HepG2 (cell line): ENCODE measurements around the gene ROBO2. TPM values are rescaled to one million over a fixed set of nuclear protein-coding genes. Genes with fewer than 3 reads are reported as not detected.

Experiments used
- ATAC-seq: fragments of 200-7000 bp; cut with Tn5 transposase; 3 replicates; pipeline ENCODE4 v1.9.1; 2020; ENCODE audit warnings: mild to moderate bottlenecking, moderate library complexity
- BruUV-seq: library from RNA; stranded (reverse); fragments of 400-500 nt; replicated peaks from 2 replicates; lab custom pipeline; 2021; lab: Mats Ljungman, UMichigan
- CTCF ChIA-PET: fragments of 300-600 bp; formaldehyde crosslinking; extraction: SDS; loops from one replicate; lab custom pipeline; 2021; ENCODE audit warnings: low total read pairs, inconsistent platforms, low intra/inter-chr PET ratio; lab: Yijun Ruan, JAX
- POLR2A ChIA-PET: fragments of 350-600 bp; sonication (Branson Sonifier 250); formaldehyde crosslinking; loops from one replicate; lab custom pipeline; 2020; ENCODE audit warnings: antibody characterized with exemption, inconsistent platforms; lab: Yijun Ruan, JAX
- DNase-seq: peaks from one replicate; pipeline ENCODE4 v3.0.0-alpha.2; 2015; ENCODE audit warnings: low spot score
- FAIRE-seq: peaks from 3 replicates; lab custom pipeline; 2011; peaks lifted over from hg19 to GRCh38; lab: Jason Lieb, UNC
- H2AFZ ChIP-seq: one replicate; pipeline ENCODE4 v1.6.1; 2011; ENCODE audit warnings: low read length, inconsistent platforms
- H3K27ac ChIP-seq: fragments of 300-600 bp; 3 replicates; pipeline ENCODE4 v1.8.0; 2011; ENCODE audit warnings: mixed run types, mild to moderate bottlenecking, mixed read lengths, low read length, inconsistent platforms; ENCODE audit not compliant: insufficient read depth; ENCODE audit errors: extremely low read length
- H3K27me3 ChIP-seq, 2 experiments: fragments of 200-600 bp in 1 of 2; 2 replicates in 1 of 2; 3 replicates in 1 of 2; pipeline versions ENCODE4 v1.6.0 to v1.8.0; 2011; ENCODE audit warnings: low read length in 2 of 2, mild to moderate bottlenecking in 2 of 2, moderate library complexity in 2 of 2, inconsistent platforms in 1 of 2; ENCODE audit not compliant: insufficient read depth in 2 of 2, control insufficient read depth in 1 of 2
- H3K36me3 ChIP-seq, 2 experiments: fragments of 200-600 bp in 1 of 2; replicated peaks in 1 of 2; 2 replicates in 1 of 2; 3 replicates in 1 of 2; pipeline versions ENCODE4 v1.5.1 to v1.8.0; 2011; ENCODE audit warnings: low read length in 2 of 2, inconsistent platforms in 1 of 2; ENCODE audit not compliant: insufficient read depth in 2 of 2, control insufficient read depth in 1 of 2
- H3K4me1 ChIP-seq: 2 replicates; pipeline ENCODE4 v1.5.1; 2012; ENCODE audit warnings: low read length, inconsistent platforms; ENCODE audit not compliant: insufficient read depth
- H3K4me2 ChIP-seq: 2 replicates; pipeline ENCODE4 v1.6.0; 2011; ENCODE audit warnings: low read depth, low read length, inconsistent platforms
- H3K4me3 ChIP-seq, 3 experiments: fragments of 200-600 bp in 1 of 3; sonication (generic), shearing (Covaris generic) in 1 of 3; replicated peaks in 1 of 3; 2 replicates each; pipeline ENCODE4 v1.5.1; 2011 to 2016; ENCODE audit warnings: low read length in 3 of 3, inconsistent platforms in 2 of 3, low read depth in 2 of 3, mild to moderate bottlenecking in 2 of 3, control low read depth in 1 of 3, mixed read lengths in 1 of 3; ENCODE audit not compliant: insufficient read depth in 1 of 3
- H3K79me2 ChIP-seq: one replicate; pipeline ENCODE4 v1.6.1; 2011; ENCODE audit warnings: low read length, inconsistent platforms; ENCODE audit not compliant: insufficient read depth
- H3K9ac ChIP-seq: 2 replicates; pipeline ENCODE4 v1.6.0; 2011; ENCODE audit warnings: mild to moderate bottlenecking, low read depth, low read length, inconsistent platforms; ENCODE audit not compliant: insufficient read depth
- H3K9me3 ChIP-seq: 2 replicates; pipeline ENCODE4 v1.5.1; 2012; ENCODE audit warnings: mild to moderate bottlenecking, low read length
- H4K20me1 ChIP-seq: 2 replicates; pipeline ENCODE4 v1.6.0; 2011; ENCODE audit warnings: inconsistent platforms, mild to moderate bottlenecking, low read length, moderate library complexity; ENCODE audit not compliant: insufficient read depth
- FOXA3 ChIP-seq: IDR thresholded peaks from 2 replicates; pipeline ENCODE4 v1.6.1; 2016; ENCODE audit warnings: missing genetic modification reagents, missing compliant biosample characterization
- NAIF1 ChIP-seq: sonication (generic); formaldehyde crosslinking; IDR thresholded peaks from 2 replicates; pipeline ENCODE4 v1.5.0; 2020; ENCODE audit warnings: mild to moderate bottlenecking, missing genetic modification reagents, borderline replicate concordance
- NR2F6 ChIP-seq, 2 experiments: IDR thresholded peaks; 2 replicates each; pipeline ENCODE4 v1.6.1; 2016; ENCODE audit warnings: antibody characterized with exemption in 1 of 2, mild to moderate bottlenecking in 1 of 2
- NRL ChIP-seq: sonication (generic); formaldehyde crosslinking; IDR thresholded peaks from 2 replicates; pipeline ENCODE4 v1.5.0; 2020; ENCODE audit warnings: missing genetic modification reagents, mild to moderate bottlenecking, moderate library complexity, borderline replicate concordance
- REPIN1 ChIP-seq: sonication (generic); formaldehyde crosslinking; IDR thresholded peaks from 2 replicates; pipeline ENCODE4 v1.8.0; 2022; ENCODE audit warnings: missing genetic modification reagents, low read depth, mild to moderate bottlenecking, borderline replicate concordance
- RORA ChIP-seq: sonication (generic); formaldehyde crosslinking; IDR thresholded peaks from 2 replicates; pipeline ENCODE4 v1.5.0; 2020; ENCODE audit warnings: mild to moderate bottlenecking, missing genetic modification reagents, moderate library complexity
- SCMH1 ChIP-seq: sonication (generic); formaldehyde crosslinking; IDR thresholded peaks from 2 replicates; pipeline ENCODE4 v1.9.0; 2021; ENCODE audit warnings: missing genetic modification reagents, mild to moderate bottlenecking, borderline replicate concordance
- ZFP36 ChIP-seq: fragments of 150-350 bp; IDR thresholded peaks from 2 replicates; pipeline ENCODE4 v1.6.1; 2018; ENCODE audit warnings: borderline replicate concordance, low read length, low read depth; ENCODE audit not compliant: partially characterized antibody
- ZNF296 ChIP-seq: sonication (generic); formaldehyde crosslinking; conservative IDR thresholded peaks from 2 replicates; pipeline ENCODE4 v1.5.0; 2020; ENCODE audit warnings: mild to moderate bottlenecking, missing genetic modification reagents
- WGBS: methylation state at CpG from one replicate; pipeline ENCODE4 v1.1.6; 2017; ENCODE audit warnings: low lambda C conversion rate; 5-methylcytosine and 5-hydroxymethylcytosine counted together
- in situ Hi-C: cut with HindIII; loops from 2 replicates; pipeline ENCODE4 v1.10.0; 2017; ENCODE audit warnings: low pct_unique_long_range_greater_than_20kb; ENCODE audit not compliant: extremely low pct_ligation_motif_present
- intact Hi-C: fragments of 100-400 bp; cut with micrococcal nuclease; formaldehyde crosslinking; loops from one replicate; pipeline ENCODE4 v1.10.0; 2022; ENCODE audit not compliant: unreplicated experiment
- polyA plus RNA-seq, 8 experiments: library from polyadenylated mRNA; depleted of rRNA in 3 of 8; stranded (reverse) in 7 of 8; unstranded in 1 of 8; fragments of >200 nt; fragmentation: Illumina TruSeq in 4 of 8; extraction: Trizol in 4 of 8; gene quantifications; 2 replicates each; pipeline versions ENCODE4 v1.2.1 to v1.2.3, GENCODE V29; 2011 to 2016; ENCODE audit warnings: low read depth in 4 of 8, missing spikeins in 1 of 8, mixed read lengths in 1 of 8; ENCODE audit not compliant: insufficient read depth in 1 of 8
- total RNA-seq, 5 experiments: library from RNA; depleted of rRNA; stranded (reverse); fragments of >200 nt; fragmentation: Illumina TruSeq; extraction: Trizol; gene quantifications; 2 replicates each; pipeline ENCODE4 v1.2.3, GENCODE V29; 2016; ENCODE audit warnings: low read depth in 1 of 5

The ROBO2 gene
- total and polyA plus RNA-seq, 2 of the 13 experiments (the other 11 are each of a cell fraction or from before 2014, with no cell fraction given): not detected

GRCh38 chr3:77377717-77378116 is 337.8 kb downstream of the ROBO2 start:
- POLR2A ChIA-PET: no interaction called here
- no TSS peak for BruUV-seq

GRCh38 chr3:77380136-77380535 is 340.2 kb downstream of the ROBO2 start:
- Histone ChIP-seq H3K36me3 (no peaks in the 10 kb centered on the region), H3K4me3 (no peak overlapping the region), H2AFZ (no peak overlapping the region), H3K9me3 (no peaks in the 10 kb centered on the region), H3K9ac (no peak overlapping the region), H4K20me1 (no peaks in the 10 kb centered on the region), H3K4me2 (no peak overlapping the region), H3K79me2 (no peaks in the 10 kb centered on the region), H3K27ac (no peak overlapping the region), H3K27me3 (no peaks in the 10 kb centered on the region), H3K4me1 (no peaks in the 10 kb centered on the region)
- ChIA-PET POLR2A (no interaction called here), CTCF (no interaction called here)
- 33% methylated on average over 3 of the region's 3 CpGs for WGBS
- in situ Hi-C loops: no loop called here
- no TSS peak for BruUV-seq
- DNase-seq (no peak), FAIRE-seq (no peak), ATAC-seq (no peak)
- intact Hi-C loops: no loop called here
- TF ChIP-seq SCMH1 (CRISPR knock-in tag) (no peak), REPIN1 (CRISPR knock-in tag) (no peak), ZNF296 (CRISPR knock-in tag) (no peak), NRL (CRISPR knock-in tag) (no peak)

More at GRCh38 chr3:77377717-77378116, 337.8 kb downstream of the ROBO2 start:
- no peaks in the 10 kb centered on the region for H3K9me3 ChIP-seq
- in situ Hi-C loops: no loop called here
- no peak overlapping the region for H3K4me3 ChIP-seq
- no peaks in the 10 kb centered on the region for H3K4me1 ChIP-seq
- no peaks in the 10 kb centered on the region for H3K27me3 ChIP-seq
- FAIRE-seq (no peak), ATAC-seq (no peak), DNase-seq (no peak)
- CTCF ChIA-PET: no interaction called here
- no peaks in the 10 kb centered on the region for H3K36me3 ChIP-seq
- no peak overlapping the region for H2AFZ ChIP-seq
- H3K4me2 ChIP-seq: no peak overlapping the region
- intact Hi-C loops: no loop called here
- H3K9ac ChIP-seq: no peak overlapping the region
- TF ChIP-seq NAIF1 (CRISPR knock-in tag): no peak
- no peak for TF ChIP-seq FOXA3 (CRISPR knock-in tag)
- no peak for TF ChIP-seq RORA
- no peak for TF ChIP-seq NR2F6 (IDR thresholded peaks at IDR 0.05)
- no peak for TF ChIP-seq NR2F6 (CRISPR knock-in tag; IDR thresholded peaks at IDR 0.05)
- TF ChIP-seq ZFP36: no peak
- no peak overlapping the region for H3K27ac ChIP-seq
- 0% methylated on average over 1 of the region's 1 CpG for WGBS
- H4K20me1 ChIP-seq: no peaks in the 10 kb centered on the region
- H3K79me2 ChIP-seq: no peaks in the 10 kb centered on the region
